HG03280 (cell line): ENCODE results near the gene PEAK1.

Experiments used
- ATAC-seq: cut with Tn5 transposase; IDR thresholded peaks from one replicate; pipeline ENCODE4 v1.9.1; 2021; ENCODE audit warnings: mild to moderate bottlenecking, moderate library complexity; ENCODE audit not compliant: unreplicated experiment

Gene PEAK1

GRCh38 chr15:77099741-77100463 lies 320.0 kb downstream of the PEAK1 start:
- ATAC-seq: no peak

- no peak for ATAC-seq
These were observed 321.3 kb downstream of the PEAK1 start for GRCh38 chr15:77098572-77098971.

- ATAC-seq: no peak
These were observed 322.0 kb downstream of the PEAK1 start for GRCh38 chr15:77097921-77098320.

- no peak for ATAC-seq
These were observed 322.6 kb downstream of the PEAK1 start for GRCh38 chr15:77097248-77097721.

GRCh38 chr15:77096541-77096940 lies 323.4 kb downstream of the PEAK1 start:
- no peak for ATAC-seq

GRCh38 chr15:77096138-77096537 lies 323.8 kb downstream of the PEAK1 start:
- ATAC-seq: no peak

- no peak for ATAC-seq
These were observed 325.4 kb downstream of the PEAK1 start for GRCh38 chr15:77094397-77095030.

- no peak for ATAC-seq
These were observed 326.5 kb downstream of the PEAK1 start for GRCh38 chr15:77093436-77093835.

GRCh38 chr15:77091097-77091496 lies 328.8 kb downstream of the PEAK1 start:
- no peak for ATAC-seq

GRCh38 chr15:77087213-77087612 lies 332.7 kb downstream of the PEAK1 start:
- ATAC-seq: no peak

- ATAC-seq: no peak
These were observed 334.6 kb downstream of the PEAK1 start for GRCh38 chr15:77085297-77085696.

GRCh38 chr15:77084436-77084835 lies 335.5 kb downstream of the PEAK1 start:
- ATAC-seq: no peak

- no peak for ATAC-seq
These were observed 336.3 kb downstream of the PEAK1 start for GRCh38 chr15:77083381-77084160.

- no peak for ATAC-seq
These were observed 337.9 kb downstream of the PEAK1 start for GRCh38 chr15:77081971-77082370.

- no peak for ATAC-seq
These were observed 343.5 kb downstream of the PEAK1 start for GRCh38 chr15:77076323-77076915.

- no peak for ATAC-seq
These were observed 344.4 kb downstream of the PEAK1 start for GRCh38 chr15:77075528-77075927.

- ATAC-seq: no peak
These were observed 345.6 kb downstream of the PEAK1 start for GRCh38 chr15:77074350-77074749.

- no peak for ATAC-seq
These were observed 348.3 kb downstream of the PEAK1 start for GRCh38 chr15:77071305-77072223.

GRCh38 chr15:77070495-77071304 lies 349.2 kb downstream of the PEAK1 start, which contains the start of gene TSPAN3:
Gene TSPAN3 (minus strand): TSS chr15:77071109. CDS start chr15:77070954, 155 bp downstream.
- ATAC-seq: peak; percentile 96
